Lower lobe of right lung (tissue), 2 donors: Measurements from ENCODE around the gene PRSS37. TPM values are rescaled to one million over a fixed set of nuclear protein-coding genes. Genes with fewer than 3 reads are reported as not detected.

Experiments
- ATAC-seq, 2 donors: fragments of 200-7000 bp; cut with Tn5 transposase; one replicate each; pipeline ENCODE4 v1.9.1; 2020 to 2022; ENCODE audit warnings: mild to moderate bottlenecking in 2 of 2, moderate library complexity in 2 of 2
- DNase-seq: peaks from one replicate; pipeline ENCODE4 v3.0.0-alpha.2; 2020
- H3K27ac ChIP-seq: fragments of 200-600 bp; one replicate; pipeline ENCODE4 v1.8.0; 2022
- H3K27me3 ChIP-seq: fragments of 200-600 bp; one replicate; pipeline ENCODE4 v1.8.0; 2022; ENCODE audit warnings: low read depth
- H3K36me3 ChIP-seq: fragments of 200-600 bp; one replicate; pipeline ENCODE4 v1.8.0; 2022; ENCODE audit warnings: mild to moderate bottlenecking
- H3K4me1 ChIP-seq: fragments of 200-600 bp; one replicate; pipeline ENCODE4 v1.8.0; 2022
- H3K4me3 ChIP-seq: fragments of 200-600 bp; one replicate; pipeline ENCODE4 v1.8.0; 2022; ENCODE audit warnings: mild to moderate bottlenecking
- H3K9me3 ChIP-seq: fragments of 200-600 bp; one replicate; pipeline ENCODE4 v1.8.0; 2022
- intact Hi-C: fragments of 100-400 bp; cut with DNase I; formaldehyde crosslinking; loops from one replicate; pipeline ENCODE4 v1.11.0; 2022
- total RNA-seq: library from RNA; stranded (reverse); fragmentation: NEBNext Ultra II Directional; extraction: Animal tissue kit (Norgen Biotek cat#: 25700); gene quantifications from one replicate; pipeline ENCODE4 v1.2.1, GENCODE V29; 2021
- TF ChIP-seq, protein P1 (sequence below): fragments of 200-600 bp; IDR thresholded peaks from one replicate; pipeline ENCODE4 v1.8.0; 2022; ENCODE audit warnings: antibody characterized with exemption, mild to moderate bottlenecking
- donor health status: DM: no; HTN: yes; CAD: no; lungs with severe emphysema.

PRSS37 gene
- total RNA-seq, 1 donor from 2014 or later, result not detected

DNA sequence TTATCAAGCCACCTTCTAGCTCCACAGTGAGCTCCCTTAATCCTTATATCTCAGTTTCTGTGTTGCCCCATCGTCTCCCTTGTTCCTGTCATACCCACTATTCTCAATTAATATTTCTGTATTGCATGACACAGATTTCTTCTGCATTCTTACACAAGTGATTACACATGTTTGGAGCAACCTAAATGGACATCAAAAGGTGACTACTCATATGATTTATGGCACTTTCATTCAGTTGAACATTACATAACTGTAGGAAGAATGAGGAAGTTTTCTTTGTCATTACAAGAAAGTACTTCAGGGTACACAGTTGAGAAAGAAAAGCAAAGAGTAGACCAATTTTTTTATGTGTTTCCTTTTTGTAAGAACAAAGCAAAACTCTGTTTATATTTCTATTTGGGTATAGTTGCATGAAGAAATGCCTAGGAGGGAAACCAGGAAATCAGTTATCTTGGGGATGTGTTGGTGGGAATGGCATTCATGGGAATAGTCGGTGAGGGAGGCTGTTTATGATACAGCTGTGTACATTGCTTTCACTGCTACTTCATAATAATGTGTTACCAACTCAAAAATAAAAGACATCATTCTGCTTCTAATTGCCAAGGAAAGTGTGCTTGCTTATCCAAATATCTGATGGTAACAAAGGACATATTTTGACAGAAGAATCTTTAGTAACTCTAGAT lies 23.6 kb upstream of the PRSS37 start:
- no peak overlapping the region for H3K27ac ChIP-seq
- H3K36me3 ChIP-seq, result no peaks in the 10 kb centered on the region
- no peaks in the 10 kb centered on the region for H3K9me3 ChIP-seq
- H3K27me3 ChIP-seq, result no peaks in the 10 kb centered on the region
- ATAC-seq, result peak; percentile 88 to 91
- DNase-seq, result no peak
- TF ChIP-seq, protein P1, sequence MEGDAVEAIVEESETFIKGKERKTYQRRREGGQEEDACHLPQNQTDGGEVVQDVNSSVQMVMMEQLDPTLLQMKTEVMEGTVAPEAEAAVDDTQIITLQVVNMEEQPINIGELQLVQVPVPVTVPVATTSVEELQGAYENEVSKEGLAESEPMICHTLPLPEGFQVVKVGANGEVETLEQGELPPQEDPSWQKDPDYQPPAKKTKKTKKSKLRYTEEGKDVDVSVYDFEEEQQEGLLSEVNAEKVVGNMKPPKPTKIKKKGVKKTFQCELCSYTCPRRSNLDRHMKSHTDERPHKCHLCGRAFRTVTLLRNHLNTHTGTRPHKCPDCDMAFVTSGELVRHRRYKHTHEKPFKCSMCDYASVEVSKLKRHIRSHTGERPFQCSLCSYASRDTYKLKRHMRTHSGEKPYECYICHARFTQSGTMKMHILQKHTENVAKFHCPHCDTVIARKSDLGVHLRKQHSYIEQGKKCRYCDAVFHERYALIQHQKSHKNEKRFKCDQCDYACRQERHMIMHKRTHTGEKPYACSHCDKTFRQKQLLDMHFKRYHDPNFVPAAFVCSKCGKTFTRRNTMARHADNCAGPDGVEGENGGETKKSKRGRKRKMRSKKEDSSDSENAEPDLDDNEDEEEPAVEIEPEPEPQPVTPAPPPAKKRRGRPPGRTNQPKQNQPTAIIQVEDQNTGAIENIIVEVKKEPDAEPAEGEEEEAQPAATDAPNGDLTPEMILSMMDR, result no peak
- H3K4me1 ChIP-seq, result no peaks in the 10 kb centered on the region
- intact Hi-C loops, result no loop called here
- H3K4me3 ChIP-seq, result no peak overlapping the region

DNA sequence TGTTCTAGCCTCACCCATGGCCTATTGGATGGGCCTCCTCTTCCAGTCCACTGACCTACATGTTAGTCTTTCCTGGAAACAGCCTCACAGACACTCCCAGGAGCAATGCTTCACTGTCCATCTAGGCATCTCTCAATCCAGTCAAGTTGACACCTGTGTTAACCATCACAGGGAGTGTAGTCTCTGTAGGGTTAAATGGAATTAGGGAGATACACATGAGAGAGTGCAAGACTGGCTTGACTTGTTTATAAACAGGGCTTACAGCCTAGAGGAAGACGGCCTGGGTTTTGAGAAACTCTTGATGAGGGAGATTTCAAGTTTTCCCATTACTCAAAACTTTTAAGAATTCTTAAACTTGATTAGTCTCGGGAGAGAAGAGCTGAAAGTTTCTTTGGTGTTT lies 18.9 kb upstream of the PRSS37 start:
- Histone ChIP-seq H3K27ac (no peak overlapping the region), H3K4me1 (no peaks in the 10 kb centered on the region), H3K27me3 (no peaks in the 10 kb centered on the region), H3K36me3 (no peaks in the 10 kb centered on the region), H3K4me3 (no peak overlapping the region), H3K9me3 (peaks cover 7% of the 10 kb centered on the region)
- DNase-seq (no peak), ATAC-seq (no peak)
- TF ChIP-seq, protein P1, result no peak
- intact Hi-C loops, result no loop called here

DNA sequence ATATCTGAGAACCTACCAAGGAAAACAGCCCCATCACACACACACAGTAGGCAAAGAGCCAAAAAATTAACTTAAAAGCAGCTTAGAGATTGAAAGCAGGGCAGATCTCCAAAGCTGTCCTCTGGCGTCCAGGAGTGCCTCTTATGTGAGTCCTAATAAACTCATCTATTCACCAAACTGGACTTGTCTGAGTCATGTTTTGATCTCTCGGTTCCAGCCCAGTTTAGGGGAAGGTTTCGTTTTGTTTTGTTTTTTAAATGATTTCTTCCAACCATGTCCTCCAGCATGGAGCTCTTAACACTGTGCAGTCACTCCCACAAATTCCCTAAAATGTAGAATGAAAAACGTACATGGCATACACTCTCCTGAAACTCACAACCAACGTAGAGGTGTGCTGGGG lies 6.7 kb upstream of the PRSS37 start:
- Histone ChIP-seq H3K4me1 (no peaks in the 10 kb centered on the region), H3K36me3 (no peaks in the 10 kb centered on the region), H3K27ac (no peak overlapping the region), H3K27me3 (no peaks in the 10 kb centered on the region), H3K4me3 (no peak overlapping the region), H3K9me3 (peaks cover 7% of the 10 kb centered on the region)
- DNase-seq (no peak), ATAC-seq (no peak)
- TF ChIP-seq, protein P1, result no peak
- intact Hi-C loops, result no loop called here

DNA sequence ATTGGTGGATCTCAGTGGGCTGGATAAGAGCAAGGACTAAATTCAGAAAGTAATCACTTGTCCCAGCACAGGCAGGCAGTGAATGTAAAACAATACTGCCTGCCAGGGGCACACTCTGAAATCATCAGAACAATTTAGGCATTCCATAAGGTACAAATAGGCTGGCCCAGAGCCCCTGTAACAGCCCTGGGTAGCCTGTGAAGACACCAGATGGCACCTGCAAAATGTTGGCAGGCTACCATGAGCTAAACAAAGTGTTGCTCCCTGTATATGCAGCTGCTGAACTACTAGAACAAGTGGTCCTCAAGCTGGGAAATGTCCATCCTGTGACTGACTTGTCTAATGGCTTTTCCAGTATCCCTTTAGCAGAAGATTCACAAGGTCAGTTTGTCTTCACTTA lies 3.0 kb upstream of the PRSS37 start:
- no peak overlapping the region for H3K27ac ChIP-seq
- H3K4me3 ChIP-seq, result no peak overlapping the region
- intact Hi-C loops, result no loop called here
- H3K9me3 ChIP-seq, result peaks cover 2% of the 10 kb centered on the region
- DNase-seq (no peak), ATAC-seq (no peak)
- no peaks in the 10 kb centered on the region for H3K36me3 ChIP-seq
- no peaks in the 10 kb centered on the region for H3K27me3 ChIP-seq
- no peaks in the 10 kb centered on the region for H3K4me1 ChIP-seq
- TF ChIP-seq, protein P1, result no peak

DNA sequence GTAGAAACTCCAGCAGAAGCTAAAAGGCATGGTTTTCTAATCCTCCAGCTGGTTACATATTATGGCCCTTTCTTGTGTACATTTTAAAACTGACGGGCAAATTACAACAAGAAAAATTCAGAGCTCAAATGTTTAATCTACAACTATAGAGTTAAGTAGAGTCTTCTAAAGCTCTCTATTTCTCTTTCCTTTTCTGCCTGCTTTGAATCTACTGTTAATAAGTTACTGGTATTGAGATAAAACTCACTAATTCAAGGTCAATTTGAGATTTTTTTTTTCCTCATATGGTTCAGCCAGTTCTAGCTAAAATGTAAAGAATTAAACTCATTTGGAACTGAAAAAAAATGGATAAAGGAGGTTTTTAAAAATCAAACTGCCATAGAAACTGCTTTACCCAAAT lies 1.6 kb upstream of the PRSS37 start:
- Histone ChIP-seq H3K9me3 (no peaks in the 10 kb centered on the region), H3K4me1 (no peaks in the 10 kb centered on the region), H3K36me3 (no peaks in the 10 kb centered on the region), H3K4me3 (no peak overlapping the region), H3K27ac (no peak overlapping the region), H3K27me3 (no peaks in the 10 kb centered on the region)
- intact Hi-C loops, result no loop called here
- TF ChIP-seq, protein P1, result no peak
- DNase-seq, result no peak
- ATAC-seq, result no peak
